ENCODE data around the gene FRMD1. TPM values are rescaled to one million over a fixed set of nuclear protein-coding genes. Genes with fewer than 3 reads are reported as not detected.

Gene FRMD1
- total RNA-seq, 3 donors from 2014 or later (not counting 1 experiment from before 2014, with no cell fraction given): not detected

GRCh38 chr6:168061269-168062210, 17.5 kb downstream of the FRMD1 start:
- no peak overlapping the region for H3K27ac Mint-ChIP-seq
- no peaks in the 10 kb centered on the region for H3K36me3 Mint-ChIP-seq
- ATAC-seq: no peak
- H3K27me3 Mint-ChIP-seq (ENCODE audit: low read depth in 2 of 2): no peaks in the 10 kb centered on the region
- Histone ChIP-seq H3K4me1 (ENCODE audit: control insufficient read depth, insufficient read depth, low read length) (no peaks in the 10 kb centered on the region), H3K27ac (ENCODE audit: low read length) (no peak overlapping the region), H3K4me3 (ENCODE audit: low read length) (no peak overlapping the region), H3K36me3 (ENCODE audit: control insufficient read depth, insufficient read depth, low read length) (no peaks in the 10 kb centered on the region), H3K27me3 (ENCODE audit: control insufficient read depth, insufficient read depth, low read length) (no peaks in the 10 kb centered on the region), H3K9me3 (ENCODE audit: control insufficient read depth, insufficient read depth, low read length) (no peaks in the 10 kb centered on the region)
- no peak for DNase-seq
- TF ChIP-seq, protein P1, sequence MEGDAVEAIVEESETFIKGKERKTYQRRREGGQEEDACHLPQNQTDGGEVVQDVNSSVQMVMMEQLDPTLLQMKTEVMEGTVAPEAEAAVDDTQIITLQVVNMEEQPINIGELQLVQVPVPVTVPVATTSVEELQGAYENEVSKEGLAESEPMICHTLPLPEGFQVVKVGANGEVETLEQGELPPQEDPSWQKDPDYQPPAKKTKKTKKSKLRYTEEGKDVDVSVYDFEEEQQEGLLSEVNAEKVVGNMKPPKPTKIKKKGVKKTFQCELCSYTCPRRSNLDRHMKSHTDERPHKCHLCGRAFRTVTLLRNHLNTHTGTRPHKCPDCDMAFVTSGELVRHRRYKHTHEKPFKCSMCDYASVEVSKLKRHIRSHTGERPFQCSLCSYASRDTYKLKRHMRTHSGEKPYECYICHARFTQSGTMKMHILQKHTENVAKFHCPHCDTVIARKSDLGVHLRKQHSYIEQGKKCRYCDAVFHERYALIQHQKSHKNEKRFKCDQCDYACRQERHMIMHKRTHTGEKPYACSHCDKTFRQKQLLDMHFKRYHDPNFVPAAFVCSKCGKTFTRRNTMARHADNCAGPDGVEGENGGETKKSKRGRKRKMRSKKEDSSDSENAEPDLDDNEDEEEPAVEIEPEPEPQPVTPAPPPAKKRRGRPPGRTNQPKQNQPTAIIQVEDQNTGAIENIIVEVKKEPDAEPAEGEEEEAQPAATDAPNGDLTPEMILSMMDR (IDR thresholded peaks at IDR 0.05): no peak
- no peaks in the 10 kb centered on the region for H3K4me1 Mint-ChIP-seq
- WGBS (ENCODE audit: insufficient coverage): 88% methylated on average over 29 of the region's 29 CpGs
- no peaks in the 10 kb centered on the region for H3K9me3 Mint-ChIP-seq
- intact Hi-C loops (cut with micrococcal nuclease): no loop called here
- H3K4me3 Mint-ChIP-seq: no peak overlapping the region

DNA sequence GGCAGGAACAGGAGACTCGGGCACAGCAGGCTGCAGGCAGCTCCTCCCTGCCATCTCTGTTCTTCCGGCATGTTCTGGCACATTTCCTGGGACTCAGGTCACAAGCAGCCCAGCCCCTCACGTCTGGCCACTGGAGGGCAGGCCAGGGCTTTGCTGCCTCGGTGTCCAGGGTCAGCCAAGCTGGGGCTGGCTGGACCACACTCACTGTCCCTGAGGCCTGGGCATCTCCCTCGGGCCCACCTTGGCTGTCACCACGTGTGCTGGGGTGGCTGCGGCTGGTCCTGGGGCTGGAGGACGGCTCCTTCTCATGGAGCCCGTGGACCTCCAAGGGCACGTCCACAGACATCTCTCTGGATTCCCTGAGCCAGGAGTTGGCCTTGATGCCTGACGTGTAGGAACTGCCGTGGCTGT, 18.5 kb downstream of the FRMD1 start:
- Mint-ChIP-seq H3K4me1 (no peaks in the 10 kb centered on the region), H3K9me3 (no peaks in the 10 kb centered on the region), H3K4me3 (no peak overlapping the region), H3K36me3 (no peaks in the 10 kb centered on the region), H3K27ac (no peak overlapping the region), H3K27me3 (ENCODE audit: low read depth in 2 of 2) (no peaks in the 10 kb centered on the region)
- no peak for DNase-seq
- Histone ChIP-seq H3K27me3 (ENCODE audit: control insufficient read depth, insufficient read depth, low read length) (no peaks in the 10 kb centered on the region), H3K4me3 (ENCODE audit: low read length) (no peak overlapping the region), H3K9me3 (ENCODE audit: control insufficient read depth, insufficient read depth, low read length) (no peaks in the 10 kb centered on the region), H3K36me3 (ENCODE audit: control insufficient read depth, insufficient read depth, low read length) (no peaks in the 10 kb centered on the region), H3K4me1 (ENCODE audit: control insufficient read depth, insufficient read depth, low read length) (no peaks in the 10 kb centered on the region), H3K27ac (ENCODE audit: low read length) (no peak overlapping the region)
- no peak for ATAC-seq
- intact Hi-C loops (cut with micrococcal nuclease): no loop called here
- WGBS (ENCODE audit: insufficient coverage): 88% methylated on average over 12 of the region's 12 CpGs
- TF ChIP-seq, protein P1 (IDR thresholded peaks at IDR 0.05): no peak

DNA sequence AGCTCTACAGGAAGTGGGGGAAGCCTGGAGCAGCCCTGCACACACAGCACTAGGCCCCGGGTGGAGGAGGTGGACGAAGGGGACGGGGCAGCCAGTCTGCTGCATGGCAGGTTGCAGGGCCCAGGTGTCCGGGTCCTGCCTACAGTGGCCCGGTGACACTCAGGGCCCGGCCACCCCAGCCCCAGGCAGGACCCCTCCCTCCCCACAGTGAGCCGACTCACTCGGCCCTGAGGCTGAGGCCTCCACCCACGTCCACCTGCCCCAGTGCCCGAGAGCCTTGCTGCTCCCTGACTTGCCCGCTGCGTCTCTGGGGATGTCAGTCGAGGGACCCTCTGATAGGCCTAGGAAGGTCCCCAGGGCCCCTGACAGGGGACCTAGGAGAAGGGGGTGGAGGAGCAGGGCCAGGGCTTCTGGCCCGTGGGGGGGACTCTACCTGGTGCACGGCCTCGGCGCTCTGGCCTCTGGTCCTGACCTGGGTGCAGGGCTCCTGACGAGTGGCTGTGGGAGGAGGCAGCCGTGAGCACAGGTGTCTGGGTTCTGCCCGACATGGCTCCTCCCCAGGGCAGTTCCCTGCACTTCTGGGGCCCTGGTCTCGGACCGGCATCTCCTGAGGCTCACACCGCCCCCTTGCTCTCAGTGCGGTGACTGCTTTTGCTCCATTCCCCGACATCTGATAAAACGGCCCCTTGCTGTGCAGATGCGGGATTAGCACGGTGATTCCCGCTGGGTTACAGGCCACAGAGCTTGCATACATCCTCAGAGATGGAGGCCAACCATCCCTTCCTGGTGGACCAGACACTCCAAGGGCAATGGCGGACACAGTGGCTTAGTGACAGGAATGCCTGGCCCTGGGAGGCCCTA, 20.1 kb downstream of the FRMD1 start:
- H3K36me3 ChIP-seq (ENCODE audit: control insufficient read depth, insufficient read depth, low read length): no peaks in the 10 kb centered on the region
- Mint-ChIP-seq H3K27me3 (ENCODE audit: low read depth in 2 of 2) (no peaks in the 10 kb centered on the region), H3K4me3 (no peak overlapping the region), H3K36me3 (no peaks in the 10 kb centered on the region), H3K9me3 (no peaks in the 10 kb centered on the region), H3K4me1 (no peaks in the 10 kb centered on the region), H3K27ac (no peak overlapping the region)
- H3K9me3 ChIP-seq (ENCODE audit: control insufficient read depth, insufficient read depth, low read length): no peaks in the 10 kb centered on the region
- H3K27me3 ChIP-seq (ENCODE audit: control insufficient read depth, insufficient read depth, low read length): no peaks in the 10 kb centered on the region
- H3K27ac ChIP-seq (ENCODE audit: low read length): no peak overlapping the region
- intact Hi-C loops (cut with micrococcal nuclease): no loop called here
- no peak for ATAC-seq
- no peak overlapping the region for H3K4me3 ChIP-seq (ENCODE audit: low read length)
- no peak for DNase-seq
- H3K4me1 ChIP-seq (ENCODE audit: control insufficient read depth, insufficient read depth, low read length): no peaks in the 10 kb centered on the region
- TF ChIP-seq, protein P1 (IDR thresholded peaks at IDR 0.05): no peak
- 88% methylated on average over 30 of the region's 30 CpGs for WGBS (ENCODE audit: insufficient coverage)

Measured in natural killer cell (primary cell).